CD4-positive, alpha-beta memory T cell (primary cell): Measurements from ENCODE around the gene SBNO1. TPM values are rescaled to one million over a fixed set of nuclear protein-coding genes. Genes with fewer than 3 reads are reported as not detected.
A peak's percentile ranks its signal among the peaks of the same experiment; 100 is the strongest.

Source experiments
- CTCF ChIA-PET: fragments of 350-600 bp; sonication (Branson Sonifier 250); formaldehyde crosslinking; loops from one replicate; lab custom pipeline; 2021; ENCODE audit warnings: inconsistent platforms; ENCODE audit not compliant: partially characterized antibody; lab: Charles Lee
- POLR2A ChIA-PET: fragments of 350-600 bp; sonication (Branson Sonifier 250); formaldehyde crosslinking; loops from one replicate; lab custom pipeline; 2021; ENCODE audit not compliant: partially characterized antibody; lab: Charles Lee
- DNase-seq, 5 donors: peaks; one replicate each; pipeline versions ENCODE4 v3.0.0 to v3.0.0-alpha.2; 2020 to 2022; ENCODE audit warnings: mixed read lengths in 1 of 5
- H3K27ac ChIP-seq: one replicate; pipeline ENCODE4 v1.7.0; 2013; ENCODE audit warnings: low read depth, low read length
- H3K27me3 ChIP-seq: 2 replicates; pipeline ENCODE4 v1.7.0; 2013; ENCODE audit warnings: mild to moderate bottlenecking, low read length, moderate library complexity; ENCODE audit not compliant: insufficient read depth
- H3K36me3 ChIP-seq: 2 replicates; pipeline ENCODE4 v1.7.0; 2013; ENCODE audit warnings: mild to moderate bottlenecking, low read length, moderate library complexity; ENCODE audit not compliant: insufficient read depth
- H3K4me1 ChIP-seq: 2 replicates; pipeline ENCODE4 v1.7.0; 2013; ENCODE audit warnings: mild to moderate bottlenecking, low read length, moderate library complexity; ENCODE audit not compliant: insufficient read depth
- H3K4me3 ChIP-seq, 2 donors: one replicate each; pipeline ENCODE4 v1.7.0; 2013; ENCODE audit warnings: low read length in 2 of 2, mild to moderate bottlenecking in 1 of 2
- H3K9me3 ChIP-seq, 2 donors: one replicate each; pipeline ENCODE4 v1.7.0; 2013; ENCODE audit warnings: low read length in 2 of 2, control low read depth in 1 of 2; ENCODE audit not compliant: control insufficient read depth in 1 of 2
- H3K27ac Mint-ChIP-seq, 7 donors: one replicate each; pipeline ENCODE4 v1.8.0; 2020 to 2021; ENCODE audit warnings: mixed read lengths in 7 of 7, mild to moderate bottlenecking in 6 of 7, inconsistent platforms in 3 of 7, moderate library complexity in 3 of 7
- H3K27me3 Mint-ChIP-seq, 2 donors: one replicate each; pipeline ENCODE4 v1.8.0; 2020 to 2021; ENCODE audit warnings: mixed read lengths in 2 of 2
- H3K36me3 Mint-ChIP-seq, 2 donors: one replicate each; pipeline ENCODE4 v1.8.0; 2020 to 2021; ENCODE audit warnings: mixed read lengths in 2 of 2, inconsistent platforms in 1 of 2, mild to moderate bottlenecking in 1 of 2
- H3K4me1 Mint-ChIP-seq, 4 donors: one replicate each; pipeline ENCODE4 v1.8.0; 2020 to 2021; ENCODE audit warnings: mixed read lengths in 4 of 4, mild to moderate bottlenecking in 1 of 4
- H3K4me3 Mint-ChIP-seq, 8 donors: one replicate each; pipeline ENCODE4 v1.8.0; 2020 to 2021; ENCODE audit warnings: mixed read lengths in 8 of 8, mild to moderate bottlenecking in 7 of 8, moderate library complexity in 6 of 8, inconsistent platforms in 3 of 8
- H3K9me3 Mint-ChIP-seq, 8 donors: one replicate each; pipeline ENCODE4 v1.8.0; 2020 to 2021; ENCODE audit warnings: mixed read lengths in 8 of 8, mild to moderate bottlenecking in 5 of 8, inconsistent platforms in 3 of 8, moderate library complexity in 1 of 8
- intact Hi-C: fragments of 100-400 bp; cut with micrococcal nuclease; formaldehyde crosslinking; loops from one replicate; pipeline ENCODE4 v1.15.1; 2023
- polyA plus RNA-seq, 2 donors: library from polyadenylated mRNA; unstranded; fragments of 300-500 nt; fragmentation: Illumina TruSeq; gene quantifications; one replicate each; pipeline ENCODE4 v1.2.3, GENCODE V29; 2021
- total RNA-seq, 2 experiments: library from RNA; stranded (reverse); gene quantifications; one replicate each; pipeline ENCODE4 v1.2.3, GENCODE V29; 2021

The SBNO1 gene
- total and polyA plus RNA-seq, 4 experiments from 2014 or later = 26.3 to 56.3 (median 47.0) TPM

- no peaks in the 10 kb centered on the region for H3K27me3 Mint-ChIP-seq
- H3K4me3 Mint-ChIP-seq = peak overlapping the region in 1 of 8 donors; percentile 6
- H3K36me3 Mint-ChIP-seq = peaks cover 0 to 17% of the 10 kb centered on the region in 2 donors
- CTCF ChIA-PET = interaction anchor here (0.7 to 2.7 kb wide), 4 partner anchors 11 to 91 kb away, joined by 3 to 16 read pairs (median 4); partner anchors contain the start of gene SNRNP35
- H3K4me1 Mint-ChIP-seq = peaks cover 8 to 23% (median 13%) of the 10 kb centered on the region in 4 donors
- intact Hi-C loops = loop anchor here (10.0 kb wide), 1 partner anchor 473 kb away; the partner anchor contains the start of gene VPS37B
- Histone ChIP-seq H3K4me1 (peaks cover 18% of the 10 kb centered on the region), H3K4me3 (no peak overlapping the region), H3K9me3 (no peaks in the 10 kb centered on the region), H3K27me3 (no peaks in the 10 kb centered on the region), H3K36me3 (no peaks in the 10 kb centered on the region), H3K27ac (no peak overlapping the region)
- POLR2A ChIA-PET = interaction anchor here (5.0 kb wide), 1 partner anchor 18 kb away, joined by 113 read pairs; the partner anchor contains the start of gene KMT5A
- H3K27ac Mint-ChIP-seq = peak overlapping the region in 4 of 7 donors; percentile 57 to 86 (median 76)
- peaks cover 0 to 6% (median 0%) of the 10 kb centered on the region in 8 donors for H3K9me3 Mint-ChIP-seq
- DNase-seq = no peak
Measured at GRCh38 chr12:123367511-123367910, 2.9 kb upstream of the SBNO1 start.

GRCh38 chr12:123365025-123365917, 624 bp upstream of the SBNO1 start:
- peak overlapping the region; percentile 89 to 99 (median 97) for H3K27ac Mint-ChIP-seq
- Histone ChIP-seq H3K4me3 (peak overlapping the region; percentile 92 to 94), H3K9me3 (no peaks in the 10 kb centered on the region), H3K27me3 (no peaks in the 10 kb centered on the region), H3K36me3 (no peaks in the 10 kb centered on the region), H3K27ac (peak overlapping the region; percentile 85), H3K4me1 (peaks cover 32% of the 10 kb centered on the region)
- H3K27me3 Mint-ChIP-seq = no peaks in the 10 kb centered on the region
- intact Hi-C loops = loop anchor here (1.0 to 10.0 kb wide), 10 partner anchors 19 to 470 kb away; partner anchors contain the start of genes DDX55, EIF2B1, GTF2H3 and KMT5A
- peaks cover 0 to 6% (median 0%) of the 10 kb centered on the region in 8 donors for H3K9me3 Mint-ChIP-seq
- peaks cover 10 to 32% (median 18%) of the 10 kb centered on the region in 4 donors for H3K4me1 Mint-ChIP-seq
- H3K36me3 Mint-ChIP-seq = peaks cover 0 to 17% of the 10 kb centered on the region in 2 donors
- ChIA-PET CTCF (interaction anchor here (0.6 to 2.7 kb wide), 38 partner anchors 8 to 986 kb away, joined by 3 to 24 read pairs (median 4); partner anchors contain the start of genes DDX55, KMT5A, MPHOSPH9 and MTRFR), POLR2A (interaction anchor here (0.6 to 5.0 kb wide), 31 partner anchors 11 to 1774 kb away, joined by 3 to 113 read pairs (median 4); partner anchors contain the start of genes ATP6V0A2, DDX55, DIABLO and KMT5A)
- DNase-seq = peak; percentile 98 to 99 (median 99)
- peak overlapping the region; percentile 85 to 96 (median 94) for H3K4me3 Mint-ChIP-seq

- Mint-ChIP-seq H3K9me3 (peaks cover 0 to 6% (median 0%) of the 10 kb centered on the region in 8 donors), H3K27ac (peak overlapping the region; percentile 86 to 98 (median 96)), H3K36me3 (peaks cover 0 to 17% of the 10 kb centered on the region in 2 donors), H3K4me3 (peak overlapping the region; percentile 85 to 98 (median 94)), H3K4me1 (peaks cover 10 to 32% (median 19%) of the 10 kb centered on the region in 4 donors), H3K27me3 (no peaks in the 10 kb centered on the region)
- CTCF ChIA-PET = interaction anchor here (1.6 to 2.6 kb wide), 5 partner anchors 13 to 264 kb away, joined by 3 to 14 read pairs (median 7); partner anchors contain the start of genes DDX55 and KMT5A
- H3K9me3 ChIP-seq = no peaks in the 10 kb centered on the region
- H3K4me3 ChIP-seq = peak overlapping the region; percentile 61 to 92
- peak overlapping the region; percentile 85 for H3K27ac ChIP-seq
- intact Hi-C loops = loop anchor here (1.0 to 10.0 kb wide), 3 partner anchors 73 to 469 kb away; partner anchors contain the start of genes OGFOD2, RILPL2 and VPS37B
- H3K4me1 ChIP-seq = peaks cover 46% of the 10 kb centered on the region
- no peaks in the 10 kb centered on the region for H3K27me3 ChIP-seq
- POLR2A ChIA-PET = interaction anchor here (0.5 to 5.0 kb wide), 15 partner anchors 9 to 238 kb away, joined by 3 to 113 read pairs (median 11); partner anchors contain the start of genes DDX55, KMT5A, MPHOSPH9 and MTRFR
- no peaks in the 10 kb centered on the region for H3K36me3 ChIP-seq
- peak in 4 of 5 donors; percentile 21 to 56 (median 28) for DNase-seq
Measured at GRCh38 chr12:123363740-123364531, 711 bp downstream of the SBNO1 start.

GRCh38 chr12:123363390-123363739, 1.3 kb downstream of the SBNO1 start:
- CTCF ChIA-PET = interaction anchor here (1.7 to 1.8 kb wide), 2 partner anchors 12 to 20 kb away, joined by 6 to 7 read pairs; partner anchors contain the start of gene KMT5A
- Histone ChIP-seq H3K27ac (peak overlapping the region; percentile 85), H3K4me1 (peaks cover 48% of the 10 kb centered on the region), H3K4me3 (peak overlapping the region; percentile 61 to 92), H3K9me3 (no peaks in the 10 kb centered on the region), H3K36me3 (no peaks in the 10 kb centered on the region), H3K27me3 (no peaks in the 10 kb centered on the region)
- POLR2A ChIA-PET = interaction anchor here (0.8 to 5.0 kb wide), 10 partner anchors 9 to 224 kb away, joined by 3 to 113 read pairs (median 6); partner anchors contain the start of genes KMT5A, MTRFR and SNRNP35
- intact Hi-C loops = loop anchor here (10.0 kb wide), 1 partner anchor 469 kb away; the partner anchor contains the start of gene VPS37B
- Mint-ChIP-seq H3K9me3 (peaks cover 0 to 4% (median 0%) of the 10 kb centered on the region in 8 donors), H3K4me1 (peaks cover 10 to 32% (median 19%) of the 10 kb centered on the region in 4 donors), H3K4me3 (peak overlapping the region; percentile 85 to 98 (median 94)), H3K27ac (peak overlapping the region; percentile 86 to 98 (median 96)), H3K36me3 (peaks cover 0 to 17% of the 10 kb centered on the region in 2 donors), H3K27me3 (no peaks in the 10 kb centered on the region)
- DNase-seq = peak in 3 of 5 donors; percentile 30 to 34 (median 31)

GRCh38 chr12:123358035-123358434, 6.6 kb downstream of the SBNO1 start:
- Mint-ChIP-seq H3K36me3 (peaks cover 7 to 23% of the 10 kb centered on the region in 2 donors), H3K4me1 (peaks cover 23 to 62% (median 36%) of the 10 kb centered on the region in 4 donors), H3K9me3 (no peaks in the 10 kb centered on the region), H3K27ac (peak overlapping the region in 1 of 7 donors; percentile 59), H3K4me3 (no peak overlapping the region), H3K27me3 (no peaks in the 10 kb centered on the region)
- intact Hi-C loops = no loop called here
- Histone ChIP-seq H3K36me3 (no peaks in the 10 kb centered on the region), H3K27me3 (no peaks in the 10 kb centered on the region), H3K9me3 (no peaks in the 10 kb centered on the region), H3K27ac (no peak overlapping the region), H3K4me1 (peaks cover 66% of the 10 kb centered on the region), H3K4me3 (no peak overlapping the region)
- CTCF ChIA-PET = no interaction called here
- no peak for DNase-seq
- POLR2A ChIA-PET = no interaction called here

GRCh38 chr12:123356159-123356670, 8.4 kb downstream of the SBNO1 start:
- H3K4me1 Mint-ChIP-seq = peaks cover 29 to 67% (median 45%) of the 10 kb centered on the region in 4 donors
- no peaks in the 10 kb centered on the region for H3K27me3 Mint-ChIP-seq
- H3K27ac Mint-ChIP-seq = no peak overlapping the region
- H3K4me3 ChIP-seq = no peak overlapping the region
- no peak for DNase-seq
- no peaks in the 10 kb centered on the region for H3K9me3 Mint-ChIP-seq
- peaks cover 67% of the 10 kb centered on the region for H3K4me1 ChIP-seq
- H3K36me3 Mint-ChIP-seq = peaks cover 13 to 31% of the 10 kb centered on the region in 2 donors
- no peaks in the 10 kb centered on the region for H3K36me3 ChIP-seq
- ChIA-PET CTCF (interaction anchor here (0.5 to 1.4 kb wide), 4 partner anchors 9 to 313 kb away, joined by 3 to 4 read pairs (median 4); partner anchors contain the start of gene SBNO1), POLR2A (interaction anchor here (0.6 to 4.2 kb wide), 3 partner anchors 9 to 29 kb away, joined by 3 to 15 read pairs (median 4); partner anchors contain the start of gene SBNO1)
- H3K27me3 ChIP-seq = no peaks in the 10 kb centered on the region
- H3K27ac ChIP-seq = no peak overlapping the region
- intact Hi-C loops = no loop called here
- no peaks in the 10 kb centered on the region for H3K9me3 ChIP-seq
- no peak overlapping the region for H3K4me3 Mint-ChIP-seq
